G401.6 (cell line): ENCODE measurements around the gene HES4.
"Not testable (repeated sequence)": the region's sequence is repeated elsewhere in the genome, so short reads cannot be mapped to it uniquely, and the experiment has no call there.

Experiments used
- FAIRE-seq: peaks from 2 replicates; lab custom pipeline; 2012; peaks lifted over from hg19 to GRCh38; lab: Jason Lieb, UNC

The HES4 gene

DNA sequence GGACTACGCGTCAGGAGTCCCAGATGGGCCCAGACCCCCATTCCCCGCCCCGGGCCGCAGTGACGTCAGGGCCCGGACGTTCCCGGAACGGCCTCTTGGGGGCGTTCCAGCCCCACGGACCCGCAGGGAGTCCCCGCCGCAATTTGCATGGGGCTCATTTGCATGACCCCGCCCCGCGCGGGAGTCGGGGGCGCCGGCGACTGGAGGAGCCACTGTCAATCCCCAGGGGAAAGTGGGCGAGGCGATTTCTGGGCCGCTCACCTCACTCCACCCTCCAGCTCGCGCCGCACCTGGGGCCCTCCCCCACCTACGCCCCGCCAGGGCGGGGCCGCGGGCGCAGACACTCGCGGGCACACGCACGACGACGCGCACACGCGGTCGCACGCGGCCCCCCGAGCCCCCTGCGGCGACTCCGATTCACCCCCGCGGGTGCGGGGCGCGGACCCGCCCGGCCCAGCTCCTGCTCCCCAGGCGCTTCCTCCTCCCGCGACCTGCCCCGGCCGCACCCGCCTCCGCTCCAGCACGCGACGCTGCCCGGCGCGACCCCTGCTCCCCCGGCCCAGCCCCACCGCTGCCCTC lies 33.2 kb upstream of the HES4 start:
- FAIRE-seq, result no peak

DNA sequence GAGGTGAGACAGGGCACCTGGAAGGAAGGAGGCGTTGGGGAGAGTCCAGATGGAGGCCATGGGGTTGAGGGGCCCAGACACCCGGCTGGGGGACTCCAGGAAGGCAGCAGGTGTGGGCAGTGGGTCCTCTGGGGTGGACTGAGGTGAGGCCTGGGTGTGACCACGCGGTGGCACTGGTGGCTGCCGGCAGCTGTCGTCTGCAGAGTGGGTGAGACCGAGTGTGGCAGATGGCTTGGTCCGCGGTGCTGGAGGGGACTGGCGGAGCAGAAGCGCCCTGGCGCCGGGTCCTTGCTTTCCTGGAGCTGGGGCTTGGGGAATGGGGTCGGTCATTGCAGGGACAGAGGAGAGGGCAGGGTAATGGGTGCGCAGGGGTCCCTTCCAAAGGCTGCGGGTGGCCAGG lies 32.5 kb upstream of the HES4 start:
- no peak for FAIRE-seq

DNA sequence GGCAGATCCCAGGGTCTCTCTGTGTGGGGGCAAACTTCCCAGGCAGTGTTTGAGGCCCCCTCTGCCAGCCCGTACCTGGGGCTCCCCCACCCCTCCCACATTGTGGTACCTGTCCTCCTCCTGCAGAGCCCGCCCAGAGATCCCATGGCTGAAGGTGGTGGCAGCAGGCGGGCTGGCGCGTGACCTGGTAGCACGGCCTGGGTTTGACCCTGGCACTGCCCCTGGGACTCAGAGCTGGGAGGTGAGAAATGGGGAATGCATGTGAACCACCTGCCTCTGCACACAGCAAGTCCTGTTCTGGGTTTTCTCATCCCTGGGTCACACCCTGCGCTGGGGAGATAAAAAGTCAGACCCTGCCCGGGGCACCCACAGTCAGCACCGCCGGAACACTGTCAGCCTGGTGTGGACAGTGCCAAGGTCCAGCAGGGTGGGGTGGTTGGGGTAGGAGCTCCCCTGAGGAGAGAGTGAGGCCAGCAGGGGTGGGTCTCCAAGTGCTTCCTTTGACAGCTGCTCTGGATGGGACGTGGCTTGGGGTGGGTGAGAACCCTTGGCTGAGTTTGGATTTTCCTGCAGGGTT lies 31.9 kb upstream of the HES4 start:
- no peak for FAIRE-seq

DNA sequence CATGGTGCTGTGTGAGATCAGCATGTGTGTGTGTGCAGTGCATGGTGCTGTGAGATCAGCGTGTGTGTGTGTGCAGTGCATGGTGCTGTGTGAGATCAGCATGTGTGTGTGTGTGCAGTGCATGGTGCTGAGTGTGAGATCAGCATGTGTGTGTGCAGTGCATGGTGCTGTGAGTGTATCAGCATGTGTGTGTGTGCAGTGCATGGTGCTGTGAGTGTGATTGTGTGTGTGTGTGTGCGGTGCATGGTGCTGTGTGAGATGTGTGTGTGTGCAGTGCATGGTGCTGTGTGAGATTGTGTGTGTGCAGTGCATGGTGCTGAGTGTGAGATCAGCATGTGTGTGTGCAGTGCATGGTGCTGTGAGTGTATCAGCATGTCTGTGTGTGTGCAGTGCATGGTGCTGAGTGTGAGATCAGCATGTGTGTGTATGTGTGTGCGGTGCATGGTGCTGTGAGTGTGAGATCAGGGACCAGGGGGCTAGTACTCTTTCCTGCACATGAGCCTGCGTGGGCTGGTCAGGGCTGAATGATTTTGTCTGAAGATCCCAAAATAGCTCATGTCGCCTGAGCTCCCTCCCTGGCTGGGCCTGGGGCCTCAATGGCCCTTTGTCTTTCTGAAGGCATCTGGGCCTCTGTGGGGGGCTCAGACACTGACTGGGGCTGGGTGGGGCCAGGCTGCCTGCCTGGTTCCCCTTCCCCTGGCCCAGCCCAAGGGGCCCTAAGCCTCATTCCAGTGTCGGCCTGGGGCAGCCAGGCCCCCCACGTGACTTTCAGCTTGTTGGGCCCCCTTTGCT lies 31.2 kb upstream of the HES4 start:
- FAIRE-seq, result not testable (repeated sequence)

DNA sequence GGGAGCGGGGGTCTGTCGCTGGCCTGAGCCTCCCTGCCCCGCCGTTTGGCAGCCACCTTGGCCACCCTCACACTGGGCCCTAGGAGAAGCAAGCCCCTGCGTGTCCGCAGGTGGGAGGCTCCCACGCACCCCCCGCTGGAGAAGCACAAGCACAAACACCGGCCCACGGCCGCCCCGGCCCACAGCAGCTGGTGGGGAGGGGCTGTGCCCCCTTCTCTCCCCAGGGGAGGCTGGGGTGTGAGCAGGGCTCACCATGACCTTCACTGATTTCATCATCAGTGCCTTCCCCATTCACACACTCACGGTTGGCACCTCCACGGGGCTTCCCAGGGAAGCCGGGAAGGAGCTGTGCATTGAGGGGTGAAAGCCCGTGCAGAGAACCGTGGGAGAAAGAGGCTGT lies 27.9 kb upstream of the HES4 start:
- no peak for FAIRE-seq

DNA sequence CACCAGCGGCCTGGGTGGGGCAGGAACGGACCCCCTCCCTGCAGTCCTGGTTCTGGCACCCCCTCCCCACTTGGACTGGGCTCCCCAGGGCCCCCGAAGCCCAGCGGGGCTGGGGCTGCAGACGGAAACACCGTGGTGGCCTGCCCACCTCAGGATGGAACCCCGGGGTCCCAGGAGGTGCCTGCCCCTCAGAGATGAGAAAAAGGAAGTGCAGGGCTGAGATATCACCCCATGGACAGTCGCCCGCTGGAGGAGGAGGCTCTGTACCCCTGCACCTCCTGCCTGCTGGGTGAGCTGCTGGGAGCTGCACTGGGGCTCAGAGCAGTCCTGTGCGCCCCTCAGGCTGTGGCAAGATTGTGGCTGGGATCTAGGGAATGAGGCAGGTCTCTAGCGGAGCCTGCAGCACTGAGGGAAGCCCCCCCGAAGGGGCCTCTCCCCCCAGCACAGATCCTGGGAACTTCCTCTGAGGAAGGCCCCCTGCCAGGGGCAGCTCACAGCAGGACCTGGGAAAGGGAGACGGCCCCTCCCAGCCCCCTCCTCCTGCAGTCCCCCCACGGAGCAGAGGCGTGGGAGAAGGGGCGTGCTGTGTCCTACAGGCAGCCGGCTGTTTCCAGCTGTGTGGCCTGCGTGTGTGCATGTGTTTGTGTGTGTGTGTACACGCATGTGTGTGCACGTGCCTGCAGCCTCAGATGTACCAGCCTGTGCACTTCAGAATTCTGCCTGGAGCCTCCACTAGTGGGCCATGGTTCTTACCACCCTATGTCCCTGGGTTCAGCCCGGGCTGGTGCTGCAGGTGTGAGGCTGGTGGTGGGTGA lies 26.9 kb upstream of the HES4 start:
- FAIRE-seq, result no peak

DNA sequence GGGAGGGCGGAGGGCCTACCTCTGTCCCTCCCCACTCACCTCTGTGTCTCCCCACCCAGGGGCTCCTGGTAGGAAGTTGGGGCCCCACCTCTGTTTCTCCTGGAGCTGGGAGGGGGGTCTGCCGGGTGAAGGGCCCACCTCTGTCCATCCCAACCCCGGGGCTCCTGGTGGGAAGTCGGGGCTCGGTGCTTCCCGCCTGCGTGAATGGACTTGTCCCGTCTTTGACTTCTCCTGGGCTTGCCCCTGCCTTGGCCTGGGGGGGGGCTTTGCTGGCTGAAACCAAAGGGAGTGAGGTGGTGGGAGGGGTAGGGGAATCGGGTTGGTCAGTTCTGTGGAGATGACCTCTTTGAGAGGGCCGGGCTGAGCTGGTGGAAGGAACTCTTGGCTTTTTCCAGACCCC lies 25.8 kb upstream of the HES4 start:
- FAIRE-seq, result no peak

DNA sequence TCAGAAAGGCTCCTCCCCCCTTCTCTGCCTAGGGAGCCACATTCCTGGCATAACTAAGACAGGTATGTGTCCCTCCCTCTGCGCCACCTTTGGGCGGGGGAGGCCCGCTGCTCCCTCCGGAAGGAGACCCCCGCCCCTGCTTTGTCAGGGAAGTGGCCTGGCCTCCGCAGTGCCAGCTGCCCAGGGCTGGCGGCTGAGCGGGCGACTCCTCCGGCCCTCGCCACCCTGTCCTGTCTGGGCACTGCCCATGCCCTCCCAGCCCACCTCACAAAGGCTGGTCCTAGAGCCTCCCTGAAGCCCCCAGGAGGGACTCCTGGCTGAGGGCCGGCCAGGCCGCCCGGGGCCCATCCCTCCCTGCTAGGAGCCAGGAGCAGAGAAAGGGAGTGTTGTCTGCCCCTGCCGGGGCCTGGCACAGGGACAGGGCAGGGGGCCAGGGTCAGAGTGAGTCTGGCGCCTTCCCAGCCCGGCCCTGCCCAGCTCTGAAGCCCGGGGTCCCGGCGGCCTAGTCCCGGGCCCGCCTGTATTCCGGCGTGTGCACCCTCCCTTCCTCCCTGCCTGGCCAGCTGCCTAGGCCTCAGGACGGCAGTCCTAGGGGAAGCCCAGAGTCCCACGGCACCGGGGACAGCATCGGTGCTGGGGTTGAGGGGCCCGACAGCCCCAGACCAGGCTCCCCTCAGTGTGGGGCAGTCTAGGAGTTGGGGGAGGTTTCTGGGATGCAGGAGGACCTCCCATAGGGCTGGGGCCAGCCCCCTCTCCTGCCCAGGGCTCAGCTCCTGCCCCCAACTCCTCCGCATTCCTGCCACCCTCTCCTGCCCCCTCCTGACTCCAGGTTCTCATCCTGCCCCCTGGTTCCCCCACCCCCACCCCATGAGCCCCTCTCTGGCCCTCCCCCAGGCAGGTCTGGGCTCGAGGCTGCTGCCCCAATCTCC lies 25.1 kb upstream of the HES4 start:
- FAIRE-seq, result no peak

DNA sequence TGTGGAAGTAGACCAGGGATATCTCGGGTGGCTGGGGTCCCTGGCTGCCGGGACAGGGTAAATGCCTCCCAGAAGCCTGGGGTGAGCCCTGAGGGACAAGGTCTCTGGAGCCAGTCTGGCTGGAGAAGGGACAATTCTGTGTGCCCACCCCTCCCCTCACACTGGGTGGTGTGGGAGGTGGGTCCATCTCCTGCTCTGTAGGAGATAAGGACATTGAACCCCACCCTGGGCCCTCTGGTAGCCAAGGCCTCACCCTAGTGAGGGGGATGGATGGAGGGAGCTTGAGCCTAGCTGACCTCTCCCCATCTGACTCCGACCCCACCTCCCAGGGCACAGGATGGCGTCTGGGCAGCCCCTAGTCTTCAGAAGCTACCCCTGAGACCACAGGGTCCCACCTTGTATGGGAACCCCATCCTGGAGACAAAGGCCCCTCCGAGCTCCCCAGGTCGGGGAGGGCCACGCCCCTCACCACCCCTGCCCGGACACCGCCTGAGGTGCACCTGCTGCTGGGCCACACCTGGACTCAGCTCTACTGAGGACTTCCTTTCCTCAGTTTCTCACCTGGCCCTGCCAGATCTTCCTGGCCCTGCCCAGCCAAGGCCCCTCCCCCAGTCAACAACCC lies 24.4 kb upstream of the HES4 start:
- FAIRE-seq, result no peak

DNA sequence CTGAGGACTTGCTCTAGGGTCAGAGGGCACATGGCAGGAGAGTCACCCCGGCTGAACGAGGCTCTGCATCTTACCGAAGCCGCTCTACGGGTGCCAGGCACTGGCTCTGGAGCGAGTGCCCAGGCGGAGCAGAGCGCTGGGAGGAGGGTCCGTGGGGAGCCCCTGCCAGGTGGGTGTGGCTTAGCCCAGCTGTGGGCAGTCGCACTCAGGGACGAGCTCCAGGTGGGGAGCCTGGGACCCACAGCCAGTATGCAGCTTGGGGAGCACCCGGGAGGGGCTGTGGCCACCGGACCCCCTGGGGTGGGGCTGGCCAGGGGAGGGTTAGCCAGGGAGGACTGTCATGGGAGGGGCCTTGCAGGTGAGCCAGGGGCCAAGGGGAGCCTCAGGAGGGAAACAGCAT lies 23.8 kb upstream of the HES4 start:
- no peak for FAIRE-seq

DNA sequence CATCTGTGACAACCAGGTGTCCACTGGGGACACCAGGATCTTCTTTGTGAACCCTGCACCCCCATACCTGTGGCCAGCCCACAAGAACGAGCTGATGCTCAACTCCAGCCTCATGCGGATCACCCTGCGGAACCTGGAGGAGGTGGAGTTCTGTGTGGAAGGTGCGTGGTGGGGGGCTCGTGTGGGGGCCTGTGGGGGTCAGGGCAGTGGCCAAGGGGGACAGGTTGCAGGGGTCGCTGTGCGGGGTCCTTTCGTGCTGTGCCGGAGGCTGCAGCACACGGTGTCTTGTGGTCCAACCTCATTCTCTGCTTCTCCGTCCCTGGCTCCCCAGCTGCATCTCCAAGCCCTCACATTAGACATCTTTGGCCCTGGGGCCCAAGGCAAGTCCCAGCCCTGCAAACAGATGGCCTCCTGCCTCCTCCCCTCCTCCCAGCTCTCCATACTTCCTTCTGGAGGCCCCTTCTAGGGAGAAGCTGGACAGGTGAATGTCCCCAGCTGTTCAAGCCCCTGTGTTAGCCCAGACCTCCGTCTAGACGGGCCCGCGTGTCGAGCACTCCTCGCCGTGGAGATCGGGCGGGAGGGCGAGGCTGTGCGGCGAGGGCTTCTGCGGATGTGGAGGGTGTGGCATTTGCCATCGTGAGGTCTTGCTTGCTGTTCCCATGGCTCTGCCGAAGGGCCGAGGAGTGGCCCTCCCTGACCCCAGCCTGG lies 22.6 kb upstream of the HES4 start:
- FAIRE-seq, result no peak

DNA sequence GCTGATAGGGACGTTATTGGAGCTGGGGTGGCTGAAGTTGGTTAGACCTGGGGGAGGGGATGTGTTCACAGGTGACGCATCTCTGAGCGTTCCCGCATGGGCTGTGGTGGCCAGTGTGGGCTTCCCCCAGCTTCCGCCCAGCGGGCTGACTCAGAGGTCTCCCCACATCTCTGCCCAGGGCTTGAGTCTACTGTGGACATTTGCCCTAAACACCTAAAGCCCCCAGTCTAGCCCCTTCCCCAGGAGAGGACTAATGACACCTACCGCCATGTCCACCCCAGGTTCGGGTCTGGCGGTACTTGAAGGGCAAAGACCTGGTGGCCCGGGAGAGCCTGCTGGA lies 22.0 kb upstream of the HES4 start:
- no peak for FAIRE-seq

DNA sequence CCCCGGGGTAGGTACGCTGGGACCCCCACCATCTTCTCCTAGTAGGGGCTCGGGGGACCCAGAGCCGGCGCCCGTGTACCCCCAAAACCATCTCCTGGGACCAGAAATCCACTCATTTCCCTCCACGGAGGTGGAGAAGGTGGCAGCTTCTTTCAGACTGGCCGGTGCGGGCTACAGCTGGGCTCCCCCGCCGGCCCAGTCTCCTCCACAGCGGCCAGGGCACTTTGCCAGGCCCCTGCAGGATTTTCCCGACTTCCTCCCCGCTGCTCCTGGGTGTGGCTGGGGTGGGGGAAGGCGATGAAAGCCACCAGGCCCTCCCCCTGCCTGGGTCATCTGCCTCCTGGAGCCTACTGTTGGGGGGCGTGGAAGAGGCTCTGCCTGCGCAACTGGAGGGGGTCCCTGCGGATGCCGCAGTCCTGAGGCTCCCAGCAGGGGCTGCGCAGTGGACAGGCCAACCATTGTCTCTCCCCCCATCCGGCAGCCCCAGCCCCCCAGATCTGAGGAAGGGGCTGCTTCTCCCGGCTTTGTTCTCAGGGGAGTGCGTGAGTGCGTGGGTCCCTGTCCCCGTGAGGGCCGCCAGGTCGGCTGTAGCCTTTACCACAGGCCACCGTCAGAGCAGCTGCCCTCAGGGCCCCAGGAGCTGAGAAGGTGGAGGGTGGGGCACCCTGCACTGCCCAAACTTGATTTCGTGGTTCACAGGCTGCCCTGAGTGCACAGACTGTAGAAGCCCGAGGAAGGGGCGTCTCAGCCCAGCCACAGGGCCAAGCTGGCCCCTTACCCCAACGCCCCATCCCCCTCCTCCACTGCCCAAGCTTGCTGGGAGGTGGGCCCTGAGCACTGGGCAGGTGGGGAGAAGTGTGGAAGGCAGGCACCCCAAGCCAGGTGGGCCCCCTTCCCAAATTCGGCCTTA lies 21.4 kb upstream of the HES4 start:
- FAIRE-seq, result no peak

DNA sequence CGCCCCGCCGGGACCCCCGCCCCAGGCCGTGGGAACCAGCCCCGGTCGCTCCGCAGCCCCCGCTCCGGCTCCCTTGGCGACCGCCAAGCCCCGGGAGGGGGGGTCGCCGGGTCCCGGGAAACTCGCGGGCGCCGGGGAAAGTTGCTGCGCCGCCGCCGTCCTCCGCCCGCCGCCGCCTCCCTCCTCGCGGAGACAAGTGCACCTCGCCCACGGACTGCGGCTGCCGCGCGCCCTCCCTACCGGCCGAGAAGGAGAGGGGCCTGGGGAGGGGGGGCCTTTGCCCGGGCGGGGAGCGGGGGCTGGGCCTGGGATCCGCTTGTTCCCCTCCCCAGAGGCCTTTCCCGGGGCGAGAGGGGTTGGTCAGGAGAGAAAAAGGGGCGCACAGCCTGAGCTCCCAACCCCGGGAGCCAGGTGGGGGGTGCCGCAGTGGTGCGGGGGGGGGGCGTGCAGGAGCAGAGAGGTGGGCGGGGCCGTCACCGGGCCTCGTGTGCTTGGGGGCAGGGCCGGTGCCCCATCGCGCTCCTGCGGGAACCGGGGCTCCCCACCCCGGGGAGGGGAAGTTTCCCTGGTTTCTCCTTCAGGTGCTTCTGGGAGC lies 20.6 kb upstream of the HES4 start:
- no peak for FAIRE-seq

DNA sequence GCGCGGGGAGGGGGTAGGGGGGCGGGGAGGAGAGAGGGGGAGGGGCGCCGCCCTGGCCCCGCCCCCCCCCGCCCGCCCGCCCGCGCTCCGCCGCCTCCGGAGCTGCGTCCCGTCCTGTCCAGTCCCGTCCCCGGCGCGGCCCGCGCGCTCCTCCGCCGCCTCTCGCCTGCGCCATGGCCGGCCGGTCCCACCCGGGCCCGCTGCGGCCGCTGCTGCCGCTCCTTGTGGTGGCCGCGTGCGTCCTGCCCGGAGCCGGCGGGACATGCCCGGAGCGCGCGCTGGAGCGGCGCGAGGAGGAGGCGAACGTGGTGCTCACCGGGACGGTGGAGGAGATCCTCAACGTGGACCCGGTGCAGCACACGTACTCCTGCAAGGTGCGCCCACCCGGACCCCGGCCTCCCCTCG lies 20.1 kb upstream of the HES4 start, which contains the start of gene AGRN:
Gene AGRN (plus strand): TSS at position 121 of the 405 bp plus-strand sequence. CDS start 53 bp downstream, at position 174.
- FAIRE-seq, result no peak

DNA sequence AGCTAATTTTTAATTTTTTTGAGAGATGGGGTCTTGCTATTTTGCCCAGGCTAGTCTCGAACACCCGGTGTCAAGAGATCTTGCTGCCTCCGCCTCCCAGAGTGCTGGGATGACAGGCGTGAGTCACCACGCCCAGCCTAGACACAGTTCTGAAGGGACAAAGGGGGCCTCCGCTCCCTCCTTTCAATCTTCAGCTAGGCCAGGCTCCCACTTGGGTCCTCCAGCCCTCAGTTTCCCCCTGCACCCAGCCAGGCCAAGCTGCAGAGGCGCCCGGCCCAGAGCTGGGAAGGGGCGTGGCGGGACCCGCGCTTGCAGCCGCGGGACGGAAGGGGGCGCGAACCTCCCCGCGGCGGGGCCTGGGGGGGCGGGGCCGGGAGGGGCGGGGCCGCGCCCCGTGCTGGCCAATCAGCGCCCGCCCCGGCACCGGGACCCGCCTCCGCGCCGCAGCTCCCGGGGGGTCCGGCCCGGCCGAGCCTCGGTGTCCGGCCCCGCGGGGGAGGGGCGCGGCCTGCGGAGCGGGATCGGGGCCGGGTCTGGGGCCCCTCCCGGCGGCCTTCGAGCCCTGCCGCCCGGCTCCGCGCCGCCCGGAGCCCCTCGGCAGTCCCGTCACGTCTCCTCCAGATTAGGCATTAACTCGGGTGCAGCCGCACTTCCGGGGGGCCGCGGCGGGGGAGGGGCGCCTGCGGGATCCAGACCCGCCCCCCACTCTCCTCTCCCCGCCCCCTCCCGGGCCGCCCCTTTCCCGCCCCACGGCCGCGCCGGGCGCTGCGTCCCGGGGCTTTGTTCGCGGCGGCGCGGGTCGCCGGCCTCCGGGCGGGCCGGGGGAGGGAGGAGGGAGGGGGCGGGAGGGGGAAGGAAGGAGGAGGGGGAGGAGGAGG lies 19.5 kb upstream of the HES4 start:
- FAIRE-seq, result no peak

DNA sequence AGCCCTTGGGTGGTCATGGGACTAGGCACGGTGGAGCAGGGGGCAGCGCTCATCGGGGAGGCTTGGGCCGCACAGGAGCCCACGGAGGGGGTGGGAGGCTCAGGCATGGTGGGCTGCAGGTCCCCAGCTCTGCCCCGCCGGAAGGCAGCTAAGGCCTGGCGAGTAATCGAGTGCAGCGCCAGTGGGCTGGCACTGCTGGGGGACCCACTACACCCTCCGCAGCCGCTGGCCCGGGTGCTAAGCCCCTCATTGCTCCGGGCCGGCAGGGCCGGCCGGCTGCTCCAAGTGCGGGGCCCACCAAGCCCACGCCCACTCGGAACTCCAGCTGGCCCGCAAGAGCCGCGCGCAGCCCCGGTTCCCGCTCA lies 18.4 kb upstream of the HES4 start:
- FAIRE-seq, result not testable (repeated sequence)
